Heart left ventricle (tissue), 16 donors: ENCODE data around the gene TBL1XR1. TPM values are rescaled to one million over a fixed set of nuclear protein-coding genes. Genes with fewer than 3 reads are reported as not detected.
A peak's percentile ranks its signal among the peaks of the same experiment; 100 is the strongest.
"Not testable (repeated sequence)": the region's sequence is repeated elsewhere in the genome, so short reads cannot be mapped to it uniquely, and the experiment has no call there.

Experiments used
- ATAC-seq, 4 donors: fragments of 200-7000 bp; cut with Tn5 transposase; one replicate each; pipeline ENCODE4 v1.9.1; 2020 to 2022; ENCODE audit warnings: moderate library complexity in 4 of 4, mild to moderate bottlenecking in 3 of 4, moderate number of reproducible peaks in 1 of 4
- DNase-seq, 5 donors: peaks; one replicate each; pipeline ENCODE4 v3.0.0-alpha.2; 2020
- H3K27ac ChIP-seq, 12 donors: fragments of 200-600 bp; sonication (generic) in 4 of 12; one replicate each; pipeline versions ENCODE4 v1.5.0 to v1.8.0; 2016 to 2022; ENCODE audit warnings: mild to moderate bottlenecking in 2 of 12
- H3K27me3 ChIP-seq, 9 donors: fragments of 200-600 bp; sonication (generic) in 2 of 9; one replicate each; pipeline versions ENCODE4 v1.5.1 to v1.8.0; 2016 to 2022; ENCODE audit warnings: mild to moderate bottlenecking in 3 of 9
- H3K36me3 ChIP-seq, 9 donors: fragments of 200-600 bp; sonication (generic) in 2 of 9; one replicate each; pipeline versions ENCODE4 v1.5.0 to v1.8.0; 2018 to 2022; ENCODE audit warnings: mild to moderate bottlenecking in 2 of 9
- H3K4me1 ChIP-seq, 12 donors: fragments of 200-600 bp; sonication (generic) in 4 of 12; one replicate each; pipeline versions ENCODE4 v1.5.0 to v1.8.0; 2016 to 2022; ENCODE audit warnings: mild to moderate bottlenecking in 3 of 12
- H3K4me3 ChIP-seq, 12 donors: fragments of 200-600 bp; sonication (generic) in 4 of 12; one replicate each; pipeline versions ENCODE4 v1.5.0 to v1.8.0; 2017 to 2022; ENCODE audit warnings: mild to moderate bottlenecking in 9 of 12, moderate library complexity in 4 of 12
- H3K9me3 ChIP-seq, 12 donors: fragments of 200-600 bp; sonication (generic) in 4 of 12; one replicate each; pipeline versions ENCODE4 v1.5.0 to v1.8.0; 2016 to 2022; ENCODE audit warnings: mild to moderate bottlenecking in 1 of 12
- CTCF ChIP-seq, 12 donors: fragments of 200-600 bp; sonication (generic) in 4 of 12; IDR thresholded peaks; one replicate each; pipeline versions ENCODE4 v1.5.0 to v1.8.0; 2018 to 2022; ENCODE audit warnings: antibody characterized with exemption in 12 of 12, mild to moderate bottlenecking in 5 of 12
- POLR2A ChIP-seq, 2 donors: fragments of 450-650 bp; IDR thresholded peaks; one replicate each; pipeline ENCODE4 v1.6.1; 2017; ENCODE audit warnings: antibody characterized with exemption in 2 of 2, mild to moderate bottlenecking in 2 of 2, moderate library complexity in 2 of 2
- WGBS, 4 donors: extraction: QIAGEN DNeasy Blood & Tissue Kit in 2 of 4; methylation state at CpG; one replicate each; pipeline versions ENCODE4 v1.1.5 to v1.1.7; 2013 to 2018; 5-methylcytosine and 5-hydroxymethylcytosine counted together
- intact Hi-C, 10 donors: fragments of 100-400 bp; cut with DNase I; formaldehyde crosslinking; loops; one replicate each; pipeline versions ENCODE4 v1.11.1 to v1.14.2; 2022
- polyA plus RNA-seq, 2 donors: library from polyadenylated mRNA; stranded (reverse); fragments of 200-250 nt; gene quantifications; one replicate each; pipeline ENCODE4 v1.2.3, GENCODE V29; 2013
- total RNA-seq, 9 donors: library from RNA; depleted of rRNA in 2 of 9; stranded (reverse); fragments of >200 nt in 2 of 9; fragmentation: NEBNext Ultra II Directional in 3 of 9; extraction: Animal tissue kit (Norgen Biotek cat#: 25700) in 3 of 9; gene quantifications; one replicate each; pipeline versions ENCODE4 v1.1.0 to v1.2.4, GENCODE V29; 2016 to 2023
- donor health status: ischemic (EF 13 %, LVEDD 7.1; RV severe dilation, severe dysfunction).
- donor health status: healthy with polysubstance abuse.
- donor health status: DM: no; HTN: yes; CAD: no.
- donor health status: DM: no; HTN: no; CAD: no.
- donor health status: ischemic (EF 25% LVEDD 6.9; RV normal size, moderate dysfunction).
- donor health status: ischemic (EF 25% LVEDD 5.7; RV mildly dilated, moderate dysfunction).
- donor health status: healthy.
- donor health status: DM: yes; HTN: yes; CAD: no.
- donor health status: ischemic (EF 35%, LVEDD 5.7; RV mildly dilated, moderate dysfunction).
- donor health status: nonischemic (EF 11% LVEDD 7.7; RV severe dilation, severe dysfunction).
- donor health status: DM: yes; HTN: yes; CAD: no.
- donor health status: PGD.
- donor health status: ischemic (EF 29% LVEDD 5.4; RV normal size, mild dysfunction).
- donor health status: nonischemic (EF 23%, LVEDD 6.1; RV moderate dilation, normal function).

Gene TBL1XR1
- total and polyA plus RNA-seq, 11 donors, result 24.0 to 176 (median 119) TPM

GRCh38 chr3:177169936-177170722, 27.2 kb downstream of the TBL1XR1 start:
- peaks cover 0 to 63% (median 29%) of the 10 kb centered on the region in 12 donors for H3K4me1 ChIP-seq
- intact Hi-C loops, result no loop called here
- DNase-seq (no peak), ATAC-seq (no peak)
- H3K27me3 ChIP-seq, result no peaks in the 10 kb centered on the region
- 65 to 84% (median 78%) methylated on average over 4 of the region's 4 CpGs for WGBS, 4 donors
- no peaks in the 10 kb centered on the region for H3K9me3 ChIP-seq
- TF ChIP-seq POLR2A (IDR thresholded peaks at IDR 0.05) (no peak), CTCF (IDR thresholded peaks at IDR 0.05) (no peak)
- peaks cover 0 to 11% (median 0%) of the 10 kb centered on the region in 9 donors for H3K36me3 ChIP-seq
- H3K27ac ChIP-seq, result no peak overlapping the region
- no peak overlapping the region for H3K4me3 ChIP-seq

- ATAC-seq (no peak), DNase-seq (no peak)
- Histone ChIP-seq H3K4me3 (no peak overlapping the region), H3K36me3 (peaks cover 0 to 11% (median 0%) of the 10 kb centered on the region in 9 donors), H3K9me3 (no peaks in the 10 kb centered on the region), H3K27ac (no peak overlapping the region), H3K4me1 (peaks cover 0 to 51% (median 17%) of the 10 kb centered on the region in 12 donors), H3K27me3 (no peaks in the 10 kb centered on the region)
- WGBS, 4 donors, result 90 to 96% (median 95%) methylated on average over 4 of the region's 4 CpGs
- intact Hi-C loops, result no loop called here
- TF ChIP-seq POLR2A (IDR thresholded peaks at IDR 0.05), result no peak
These were observed 28.9 kb downstream of the TBL1XR1 start for GRCh38 chr3:177168431-177168830.

GRCh38 chr3:177162742-177163141, 34.5 kb downstream of the TBL1XR1 start:
- TF ChIP-seq CTCF (IDR thresholded peaks at IDR 0.05), result no peak
- no peak for TF ChIP-seq POLR2A (IDR thresholded peaks at IDR 0.05)
- H3K9me3 ChIP-seq, result peaks cover 0 to 7% (median 0%) of the 10 kb centered on the region in 12 donors
- H3K4me3 ChIP-seq, result no peak overlapping the region
- peaks cover 0 to 8% (median 0%) of the 10 kb centered on the region in 9 donors for H3K36me3 ChIP-seq
- DNase-seq (no peak), ATAC-seq (peak in 1 of 4 donors; percentile 28)
- H3K27ac ChIP-seq, result peak overlapping the region in 1 of 12 donors; percentile 1
- intact Hi-C loops, result no loop called here
- H3K27me3 ChIP-seq, result no peaks in the 10 kb centered on the region
- peaks cover 0 to 41% (median 5%) of the 10 kb centered on the region in 12 donors for H3K4me1 ChIP-seq
- 64 to 76% (median 71%) methylated on average over 4 of the region's 4 CpGs for WGBS, 4 donors

DNA sequence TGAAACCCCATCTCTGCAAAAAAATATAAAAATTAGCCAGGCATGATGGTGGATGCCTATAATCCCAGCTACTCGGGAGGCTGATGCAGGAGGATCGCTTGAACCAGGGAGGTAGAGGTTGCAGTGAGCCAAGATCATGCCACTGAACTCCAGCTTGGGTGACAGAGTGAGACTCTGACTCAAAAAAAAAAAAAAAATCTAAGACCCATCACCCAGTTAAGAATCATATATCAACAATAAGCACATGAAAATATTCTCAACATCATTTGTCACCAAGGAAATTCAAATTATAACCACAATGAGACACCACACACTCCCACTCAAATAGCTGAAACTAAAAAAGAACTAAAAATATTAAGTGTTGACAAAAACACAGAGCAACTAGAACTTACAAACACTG, 35.7 kb downstream of the TBL1XR1 start:
- H3K36me3 ChIP-seq, intact Hi-C loops, ATAC-seq, DNase-seq, H3K27me3 ChIP-seq, H3K27ac ChIP-seq, H3K4me3 ChIP-seq, H3K9me3 ChIP-seq: not testable (repeated sequence)
- H3K4me1 ChIP-seq, result peaks cover 0 to 35% (median 3%) of the 10 kb centered on the region in 12 donors
- 97 to 100% (median 98%) methylated on average over 2 of the region's 2 CpGs for WGBS, 4 donors

- Histone ChIP-seq H3K4me3 (no peak overlapping the region), H3K36me3 (peaks cover 0 to 8% (median 0%) of the 10 kb centered on the region in 9 donors), H3K27me3 (no peaks in the 10 kb centered on the region), H3K9me3 (peaks cover 0 to 7% (median 0%) of the 10 kb centered on the region in 12 donors), H3K27ac (no peak overlapping the region), H3K4me1 (peaks cover 0 to 28% (median 12%) of the 10 kb centered on the region in 12 donors)
- intact Hi-C loops, result no loop called here
- no peak for TF ChIP-seq CTCF (IDR thresholded peaks at IDR 0.05)
- TF ChIP-seq POLR2A (IDR thresholded peaks at IDR 0.05), result no peak
- DNase-seq (no peak), ATAC-seq (no peak)
- WGBS, 4 donors, result 93 to 96% (median 95%) methylated on average over 8 of the region's 8 CpGs
These were observed 38.8 kb downstream of the TBL1XR1 start for GRCh38 chr3:177158461-177158860.
